CD4-positive, alpha-beta memory T cell (primary cell): ENCODE data around the gene IRX2. TPM values are rescaled to one million over a fixed set of nuclear protein-coding genes. Genes with fewer than 3 reads are reported as not detected.

Experiments
- CTCF ChIA-PET: fragments of 350-600 bp; sonication (Branson Sonifier 250); formaldehyde crosslinking; loops from one replicate; lab custom pipeline; 2021; ENCODE audit warnings: inconsistent platforms; ENCODE audit not compliant: partially characterized antibody; lab: Charles Lee
- POLR2A ChIA-PET: fragments of 350-600 bp; sonication (Branson Sonifier 250); formaldehyde crosslinking; loops from one replicate; lab custom pipeline; 2021; ENCODE audit not compliant: partially characterized antibody; lab: Charles Lee
- DNase-seq, 5 donors: peaks; one replicate each; pipeline versions ENCODE4 v3.0.0 to v3.0.0-alpha.2; 2020 to 2022; ENCODE audit warnings: mixed read lengths in 1 of 5
- H3K27ac ChIP-seq: one replicate; pipeline ENCODE4 v1.7.0; 2013; ENCODE audit warnings: low read depth, low read length
- H3K27me3 ChIP-seq: 2 replicates; pipeline ENCODE4 v1.7.0; 2013; ENCODE audit warnings: mild to moderate bottlenecking, low read length, moderate library complexity; ENCODE audit not compliant: insufficient read depth
- H3K36me3 ChIP-seq: 2 replicates; pipeline ENCODE4 v1.7.0; 2013; ENCODE audit warnings: mild to moderate bottlenecking, low read length, moderate library complexity; ENCODE audit not compliant: insufficient read depth
- H3K4me1 ChIP-seq: 2 replicates; pipeline ENCODE4 v1.7.0; 2013; ENCODE audit warnings: mild to moderate bottlenecking, low read length, moderate library complexity; ENCODE audit not compliant: insufficient read depth
- H3K4me3 ChIP-seq, 2 donors: one replicate each; pipeline ENCODE4 v1.7.0; 2013; ENCODE audit warnings: low read length in 2 of 2, mild to moderate bottlenecking in 1 of 2
- H3K9me3 ChIP-seq, 2 donors: one replicate each; pipeline ENCODE4 v1.7.0; 2013; ENCODE audit warnings: low read length in 2 of 2, control low read depth in 1 of 2; ENCODE audit not compliant: control insufficient read depth in 1 of 2
- H3K27ac Mint-ChIP-seq, 7 donors: one replicate each; pipeline ENCODE4 v1.8.0; 2020 to 2021; ENCODE audit warnings: mixed read lengths in 7 of 7, mild to moderate bottlenecking in 6 of 7, inconsistent platforms in 3 of 7, moderate library complexity in 3 of 7
- H3K27me3 Mint-ChIP-seq, 2 donors: one replicate each; pipeline ENCODE4 v1.8.0; 2020 to 2021; ENCODE audit warnings: mixed read lengths in 2 of 2
- H3K36me3 Mint-ChIP-seq, 2 donors: one replicate each; pipeline ENCODE4 v1.8.0; 2020 to 2021; ENCODE audit warnings: mixed read lengths in 2 of 2, inconsistent platforms in 1 of 2, mild to moderate bottlenecking in 1 of 2
- H3K4me1 Mint-ChIP-seq, 4 donors: one replicate each; pipeline ENCODE4 v1.8.0; 2020 to 2021; ENCODE audit warnings: mixed read lengths in 4 of 4, mild to moderate bottlenecking in 1 of 4
- H3K4me3 Mint-ChIP-seq, 8 donors: one replicate each; pipeline ENCODE4 v1.8.0; 2020 to 2021; ENCODE audit warnings: mixed read lengths in 8 of 8, mild to moderate bottlenecking in 7 of 8, moderate library complexity in 6 of 8, inconsistent platforms in 3 of 8
- H3K9me3 Mint-ChIP-seq, 8 donors: one replicate each; pipeline ENCODE4 v1.8.0; 2020 to 2021; ENCODE audit warnings: mixed read lengths in 8 of 8, mild to moderate bottlenecking in 5 of 8, inconsistent platforms in 3 of 8, moderate library complexity in 1 of 8
- intact Hi-C: fragments of 100-400 bp; cut with micrococcal nuclease; formaldehyde crosslinking; loops from one replicate; pipeline ENCODE4 v1.15.1; 2023
- polyA plus RNA-seq, 2 donors: library from polyadenylated mRNA; unstranded; fragments of 300-500 nt; fragmentation: Illumina TruSeq; gene quantifications; one replicate each; pipeline ENCODE4 v1.2.3, GENCODE V29; 2021
- total RNA-seq, 2 experiments: library from RNA; stranded (reverse); gene quantifications; one replicate each; pipeline ENCODE4 v1.2.3, GENCODE V29; 2021

The IRX2 gene
- total and polyA plus RNA-seq, 4 experiments from 2014 or later = not detected

DNA sequence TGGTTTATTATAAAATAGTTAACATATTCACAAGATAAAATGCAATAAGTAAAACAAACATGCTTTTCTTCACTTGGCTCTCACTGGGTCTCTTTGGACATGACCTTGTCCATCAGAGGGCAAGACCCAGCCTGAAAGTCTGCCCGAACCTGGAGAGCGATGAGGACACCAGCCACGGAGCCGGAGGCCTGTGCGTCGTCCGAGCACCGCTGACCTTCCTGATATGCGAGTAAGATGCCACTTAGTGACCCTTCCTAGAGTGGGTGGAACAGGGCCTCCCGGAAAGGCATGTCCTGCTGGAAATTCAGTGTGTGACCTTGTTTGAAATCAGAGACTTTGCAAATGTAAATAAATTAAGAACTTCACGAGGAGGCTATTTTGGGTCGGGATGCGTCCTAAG lies 52.9 kb downstream of the IRX2 start:
- no peak for DNase-seq
- CTCF ChIA-PET = no interaction called here
- no peak overlapping the region for H3K4me3 Mint-ChIP-seq
- Histone ChIP-seq H3K27ac (no peak overlapping the region), H3K4me1 (no peaks in the 10 kb centered on the region), H3K36me3 (no peaks in the 10 kb centered on the region), H3K9me3 (no peaks in the 10 kb centered on the region), H3K4me3 (no peak overlapping the region), H3K27me3 (no peaks in the 10 kb centered on the region)
- H3K36me3 Mint-ChIP-seq = no peaks in the 10 kb centered on the region
- peak overlapping the region in 1 of 7 donors; percentile 10 for H3K27ac Mint-ChIP-seq
- POLR2A ChIA-PET = no interaction called here
- intact Hi-C loops = no loop called here
- no peaks in the 10 kb centered on the region for H3K4me1 Mint-ChIP-seq
- H3K9me3 Mint-ChIP-seq = peaks cover 0 to 12% (median 4%) of the 10 kb centered on the region in 8 donors
- no peaks in the 10 kb centered on the region for H3K27me3 Mint-ChIP-seq

DNA sequence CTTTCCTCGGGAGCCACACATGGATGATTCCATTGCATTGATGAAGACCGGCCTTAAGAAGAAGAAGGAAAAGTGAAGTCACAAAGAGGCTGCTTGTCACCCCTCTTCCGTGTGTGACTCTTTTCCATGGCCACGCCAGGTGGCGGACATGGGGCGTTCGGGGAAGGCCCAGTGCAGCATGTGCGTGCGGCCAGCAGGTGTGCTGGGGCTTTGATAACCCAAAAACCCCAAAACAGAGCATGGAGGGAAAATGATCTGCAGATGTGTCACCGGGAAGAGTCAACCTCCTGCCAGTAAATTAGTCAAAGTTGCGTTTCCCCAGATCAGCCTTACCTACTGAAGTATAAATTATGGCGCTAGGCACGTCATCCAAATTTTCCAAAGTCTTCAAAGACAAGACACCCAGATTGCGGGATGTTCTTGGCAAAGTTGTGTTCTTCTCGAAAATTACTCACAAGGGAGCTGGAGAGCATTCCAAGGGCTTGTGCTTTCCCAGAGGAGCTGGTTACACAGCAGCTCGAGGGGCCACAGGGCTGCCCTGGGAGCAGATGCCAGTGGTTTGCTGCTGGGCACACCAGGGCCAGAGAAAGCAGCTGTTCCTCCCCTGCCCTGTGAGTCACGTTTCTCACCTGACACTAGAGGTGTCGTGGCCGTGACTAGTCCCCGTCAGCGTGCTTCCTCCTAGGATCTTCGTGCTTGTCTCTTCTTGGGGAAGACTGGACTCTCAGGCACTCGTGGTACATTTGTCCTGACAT lies 53.9 kb downstream of the IRX2 start:
- Histone ChIP-seq H3K36me3 (no peaks in the 10 kb centered on the region), H3K27ac (no peak overlapping the region), H3K4me3 (no peak overlapping the region), H3K27me3 (no peaks in the 10 kb centered on the region), H3K4me1 (no peaks in the 10 kb centered on the region), H3K9me3 (no peaks in the 10 kb centered on the region)
- POLR2A ChIA-PET = no interaction called here
- Mint-ChIP-seq H3K36me3 (no peaks in the 10 kb centered on the region), H3K4me3 (no peak overlapping the region), H3K27me3 (no peaks in the 10 kb centered on the region), H3K4me1 (no peaks in the 10 kb centered on the region), H3K9me3 (peaks cover 0 to 13% (median 5%) of the 10 kb centered on the region in 8 donors), H3K27ac (no peak overlapping the region)
- no peak for DNase-seq
- CTCF ChIA-PET = no interaction called here
- intact Hi-C loops = no loop called here

DNA sequence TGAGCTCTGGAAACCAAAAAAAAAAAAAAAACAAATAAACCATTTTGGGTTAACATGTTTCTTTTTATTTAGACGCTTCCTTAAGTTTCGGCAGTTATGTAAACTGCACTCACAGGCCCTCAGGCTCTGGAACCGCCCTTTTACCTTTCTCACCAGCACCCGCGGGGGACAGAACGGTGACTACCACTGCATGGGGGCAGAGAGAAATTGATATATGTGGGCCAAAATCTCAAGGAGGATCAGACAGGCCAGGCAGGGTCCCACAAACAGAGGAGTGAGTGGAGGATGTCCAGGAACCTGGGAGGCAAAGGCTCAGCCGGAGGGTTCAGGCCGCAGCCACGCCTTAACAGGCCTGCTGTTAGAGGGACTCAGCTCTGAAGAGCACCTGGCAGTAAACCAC lies 54.4 kb downstream of the IRX2 start:
- POLR2A ChIA-PET = no interaction called here
- no peaks in the 10 kb centered on the region for H3K4me1 ChIP-seq
- H3K4me3 Mint-ChIP-seq = no peak overlapping the region
- no peaks in the 10 kb centered on the region for H3K36me3 ChIP-seq
- no peaks in the 10 kb centered on the region for H3K27me3 Mint-ChIP-seq
- H3K36me3 Mint-ChIP-seq = no peaks in the 10 kb centered on the region
- H3K4me1 Mint-ChIP-seq = no peaks in the 10 kb centered on the region
- peaks cover 2 to 14% (median 5%) of the 10 kb centered on the region in 8 donors for H3K9me3 Mint-ChIP-seq
- H3K4me3 ChIP-seq = no peak overlapping the region
- no peaks in the 10 kb centered on the region for H3K9me3 ChIP-seq
- no peak for DNase-seq
- no peaks in the 10 kb centered on the region for H3K27me3 ChIP-seq
- intact Hi-C loops = no loop called here
- no peak overlapping the region for H3K27ac Mint-ChIP-seq
- CTCF ChIA-PET = no interaction called here
- no peak overlapping the region for H3K27ac ChIP-seq
